Middle frontal gyrus (tissue), 1 donor: ENCODE measurements around the gene WASHC1.
"Not testable (repeated sequence)": the region's sequence is repeated elsewhere in the genome, so short reads cannot be mapped to it uniquely, and the experiment has no call there.

Source experiments
- DNase-seq: peaks from one replicate; pipeline ENCODE4 v3.0.0-alpha.2; 2015; ENCODE audit warnings: low spot score; ENCODE audit errors: extremely low spot score

WASHC1 gene

DNA sequence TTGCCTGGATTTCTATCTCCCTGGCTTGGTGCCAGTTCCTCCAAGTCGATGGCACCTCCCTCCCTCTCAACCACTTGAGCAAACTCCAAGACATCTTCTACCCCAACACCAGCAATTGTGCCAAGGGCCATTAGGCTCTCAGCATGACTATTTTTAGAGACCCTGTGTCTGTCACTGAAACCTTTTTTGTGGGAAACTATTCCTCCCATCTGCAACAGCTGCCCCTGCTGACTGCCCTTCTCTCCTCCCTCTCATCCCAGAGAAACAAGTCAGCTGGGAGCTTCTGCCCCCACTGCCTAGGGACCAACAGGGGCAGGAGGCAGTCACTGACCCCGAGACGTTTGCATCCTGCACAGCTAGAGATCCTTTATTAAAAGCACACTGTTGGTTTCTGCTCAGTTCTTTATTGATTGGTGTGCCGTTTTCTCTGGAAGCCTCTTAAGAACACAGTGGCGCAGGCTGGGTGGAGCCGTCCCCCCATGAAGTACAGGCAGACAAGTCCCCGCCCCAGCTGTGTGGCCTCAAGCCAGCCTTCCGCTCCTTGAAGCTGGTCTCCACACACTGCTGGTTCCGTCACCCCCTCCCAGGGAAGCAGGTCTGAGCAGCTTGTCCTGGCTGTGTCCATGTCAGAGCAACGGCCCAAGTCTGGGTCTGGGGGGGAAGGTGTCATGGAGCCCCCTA is 15.0 kb downstream of the WASHC1 start:
- DNase-seq: not testable (repeated sequence)

DNA sequence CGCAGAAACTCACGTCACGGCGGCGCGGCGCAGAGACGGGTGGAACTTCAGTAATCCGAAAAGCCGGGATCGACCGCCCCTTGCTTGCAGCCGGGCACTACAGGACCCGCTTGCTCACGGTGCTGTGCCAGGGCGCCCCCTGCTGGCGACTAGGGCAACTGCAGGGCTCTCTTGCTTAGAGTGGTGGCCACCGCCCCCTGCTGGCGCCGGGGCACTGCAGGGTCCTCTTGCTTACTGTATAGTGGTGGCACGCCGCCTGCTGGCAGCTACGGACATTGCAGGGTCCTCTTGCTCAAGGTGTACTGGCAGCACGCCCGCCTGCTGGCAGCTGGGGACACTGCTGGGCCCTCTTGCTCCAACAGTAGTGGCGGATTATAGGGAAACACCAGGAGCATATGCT is 18.1 kb downstream of the WASHC1 start:
- not testable (repeated sequence) for DNase-seq

DNA sequence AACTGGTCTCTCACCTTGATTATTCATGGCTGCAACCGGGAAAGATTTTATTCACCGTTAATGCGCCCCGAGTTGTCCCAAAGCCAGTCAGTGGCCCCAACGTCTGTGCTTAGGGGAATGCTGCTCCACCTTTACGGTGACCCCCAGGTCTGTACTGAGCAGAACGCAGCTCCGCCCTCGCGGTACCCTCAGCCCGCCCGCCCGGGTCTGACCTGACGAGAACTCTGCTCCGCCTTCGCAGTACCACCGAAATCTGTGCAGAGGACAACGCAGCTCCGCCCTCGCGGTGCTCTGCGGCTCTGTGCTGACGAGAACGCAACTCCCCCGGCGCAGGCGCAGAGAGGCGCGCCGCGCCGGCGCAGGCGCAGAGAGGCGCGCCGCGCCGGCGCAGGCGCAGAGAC is 18.6 kb downstream of the WASHC1 start:
- DNase-seq: not testable (repeated sequence)

DNA sequence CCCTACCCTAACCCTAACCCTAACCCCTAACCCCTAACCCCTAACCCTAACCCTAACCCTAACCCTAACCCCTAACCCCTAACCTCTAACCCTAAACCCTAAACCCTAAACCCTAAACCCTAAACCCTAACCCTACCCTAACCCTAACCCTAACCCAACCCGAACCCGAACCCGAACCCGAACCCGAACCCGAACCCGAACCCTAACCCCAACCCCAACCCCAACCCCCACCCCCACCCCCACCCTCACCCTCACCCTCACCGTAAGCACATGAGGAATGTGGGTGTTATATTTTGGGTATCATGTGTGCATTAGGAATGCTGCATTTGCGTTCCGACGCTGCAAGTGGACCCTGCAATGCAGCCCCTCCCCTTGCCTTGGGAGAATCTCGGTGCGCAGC is 19.0 kb downstream of the WASHC1 start:
- DNase-seq: not testable (repeated sequence)
